Fibroblast of the aortic adventitia (primary cell): ENCODE measurements around the gene DEFB129. TPM values are rescaled to one million over a fixed set of nuclear protein-coding genes. Genes with fewer than 3 reads are reported as not detected.

Experiments used
- DNase-seq: peaks from one replicate; pipeline ENCODE4 v3.0.0-alpha.2; 2010; ENCODE audit warnings: low read depth
- H3K4me3 ChIP-seq: 2 replicates; pipeline ENCODE4 v1.5.1; 2011; ENCODE audit warnings: low read depth, mild to moderate bottlenecking, control low read depth, low read length, moderate library complexity
- total RNA-seq: library from RNA; depleted of rRNA; stranded (reverse); fragments of >200 nt; gene quantifications from 2 replicates; pipeline ENCODE4 v1.2.3, GENCODE V29; 2012; ENCODE audit warnings: low replicate concordance
- TF ChIP-seq, protein P1 (sequence below): IDR thresholded peaks from 2 replicates; pipeline ENCODE4 v1.5.1; 2011; ENCODE audit warnings: mild to moderate bottlenecking, low read length, control low read depth, inconsistent platforms; ENCODE audit not compliant: insufficient read depth

DEFB129 gene
- total RNA-seq, 1 donor, result not detected

DNA sequence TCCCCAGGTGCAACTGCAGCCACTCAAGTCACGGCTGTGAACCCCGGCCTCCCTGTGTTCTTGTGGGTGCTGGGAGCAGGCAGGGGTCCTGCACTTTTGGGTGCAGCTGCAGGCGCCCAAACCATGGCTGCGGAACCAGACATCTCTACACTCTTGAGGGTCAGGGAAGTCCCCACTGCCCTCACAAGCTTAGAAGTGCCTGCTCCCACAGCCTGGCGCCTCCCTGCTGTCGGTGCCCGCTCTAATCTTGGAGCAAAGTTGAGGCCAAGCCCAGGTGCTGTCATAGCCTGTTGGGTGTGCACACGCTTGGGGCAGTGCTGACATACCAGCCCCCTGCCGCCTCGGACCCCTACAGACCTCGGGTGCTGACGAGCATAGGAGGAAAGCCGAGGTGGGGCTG is 36.6 kb downstream of the DEFB129 start:
- TF ChIP-seq, protein P1, sequence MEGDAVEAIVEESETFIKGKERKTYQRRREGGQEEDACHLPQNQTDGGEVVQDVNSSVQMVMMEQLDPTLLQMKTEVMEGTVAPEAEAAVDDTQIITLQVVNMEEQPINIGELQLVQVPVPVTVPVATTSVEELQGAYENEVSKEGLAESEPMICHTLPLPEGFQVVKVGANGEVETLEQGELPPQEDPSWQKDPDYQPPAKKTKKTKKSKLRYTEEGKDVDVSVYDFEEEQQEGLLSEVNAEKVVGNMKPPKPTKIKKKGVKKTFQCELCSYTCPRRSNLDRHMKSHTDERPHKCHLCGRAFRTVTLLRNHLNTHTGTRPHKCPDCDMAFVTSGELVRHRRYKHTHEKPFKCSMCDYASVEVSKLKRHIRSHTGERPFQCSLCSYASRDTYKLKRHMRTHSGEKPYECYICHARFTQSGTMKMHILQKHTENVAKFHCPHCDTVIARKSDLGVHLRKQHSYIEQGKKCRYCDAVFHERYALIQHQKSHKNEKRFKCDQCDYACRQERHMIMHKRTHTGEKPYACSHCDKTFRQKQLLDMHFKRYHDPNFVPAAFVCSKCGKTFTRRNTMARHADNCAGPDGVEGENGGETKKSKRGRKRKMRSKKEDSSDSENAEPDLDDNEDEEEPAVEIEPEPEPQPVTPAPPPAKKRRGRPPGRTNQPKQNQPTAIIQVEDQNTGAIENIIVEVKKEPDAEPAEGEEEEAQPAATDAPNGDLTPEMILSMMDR, result no peak
- no peak overlapping the region for H3K4me3 ChIP-seq
- DNase-seq, result no peak

DNA sequence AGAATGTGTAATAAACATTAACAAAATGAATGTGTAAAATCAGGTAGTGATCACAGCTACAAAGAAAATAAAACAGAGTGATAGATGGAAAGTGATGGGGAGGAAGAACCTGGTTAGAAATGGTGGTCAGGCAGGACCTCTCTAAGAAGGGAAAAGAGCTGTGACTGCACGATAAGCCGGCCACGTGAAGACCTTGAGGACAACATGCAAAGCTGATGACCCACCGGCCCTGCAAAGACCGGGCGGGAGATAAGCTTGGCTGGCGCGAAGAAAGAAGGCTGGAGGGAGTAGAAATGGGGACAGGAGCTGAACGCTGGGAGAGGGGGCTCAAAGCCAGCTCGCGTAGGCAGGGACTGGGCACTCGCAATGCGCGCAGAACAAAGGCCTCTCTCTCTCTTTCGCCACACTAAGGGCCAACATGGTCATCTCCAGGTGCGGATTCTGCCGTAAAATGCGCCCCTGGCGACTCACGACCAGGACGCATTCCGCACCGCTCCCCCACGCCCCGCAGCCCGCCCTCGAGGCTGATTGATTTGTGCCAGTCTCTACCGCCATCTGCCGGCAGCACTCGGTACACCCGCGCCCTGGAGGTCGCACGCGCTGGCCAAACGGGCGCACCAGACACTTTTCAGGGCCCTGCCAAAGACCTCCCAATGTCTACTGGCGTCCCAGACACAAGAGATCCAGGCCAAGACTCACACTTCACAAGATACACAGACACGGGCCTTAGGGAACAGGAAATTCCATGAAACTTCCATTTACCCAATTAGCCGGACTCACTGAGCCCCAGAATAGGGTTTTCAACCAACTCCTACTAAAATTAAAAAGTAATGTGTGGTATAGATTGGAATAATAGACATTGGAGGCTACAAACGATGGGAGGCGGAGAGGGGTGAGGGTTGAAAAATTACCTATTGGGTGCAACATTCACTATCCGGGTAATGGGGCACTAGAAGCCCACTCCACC is 39.8 kb downstream of the DEFB129 start:
- peak overlapping the region; percentile 71 for H3K4me3 ChIP-seq
- TF ChIP-seq, protein P1, result peak; percentile 93
- peak; percentile 65 for DNase-seq

DNA sequence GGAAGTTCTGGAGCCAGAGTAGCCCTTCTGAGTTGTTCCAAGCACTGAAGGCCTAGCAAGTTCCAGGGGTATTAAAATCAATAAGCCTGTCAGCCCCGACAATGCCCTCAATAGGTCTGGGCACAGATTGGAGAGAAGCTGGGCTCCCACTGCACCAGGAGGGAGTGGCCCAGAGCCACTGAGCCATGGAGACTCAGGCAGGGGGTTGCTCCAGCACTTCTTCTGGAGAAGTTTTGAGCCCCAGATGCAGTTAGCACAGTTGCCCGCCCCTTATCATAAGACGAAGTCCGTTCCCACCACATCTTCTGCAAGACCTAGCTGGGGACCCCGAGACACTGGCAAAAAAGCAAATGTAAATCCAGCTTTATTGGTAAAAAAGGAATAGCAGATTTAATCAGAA is 43.5 kb downstream of the DEFB129 start:
- no peak for DNase-seq
- H3K4me3 ChIP-seq, result no peak overlapping the region

GRCh38 chr20:271069-271468 is 44.0 kb downstream of the DEFB129 start:
- no peak for DNase-seq
- no peak overlapping the region for H3K4me3 ChIP-seq
- TF ChIP-seq, protein P1, result no peak

More for the DNA sequence above, 43.5 kb downstream of the DEFB129 start:
- TF ChIP-seq, protein P1, result no peak

- no peak overlapping the region for H3K4me3 ChIP-seq
- TF ChIP-seq, protein P1, result no peak
- DNase-seq, result no peak
Measured at GRCh38 chr20:271528-271927, 44.5 kb downstream of the DEFB129 start.

DNA sequence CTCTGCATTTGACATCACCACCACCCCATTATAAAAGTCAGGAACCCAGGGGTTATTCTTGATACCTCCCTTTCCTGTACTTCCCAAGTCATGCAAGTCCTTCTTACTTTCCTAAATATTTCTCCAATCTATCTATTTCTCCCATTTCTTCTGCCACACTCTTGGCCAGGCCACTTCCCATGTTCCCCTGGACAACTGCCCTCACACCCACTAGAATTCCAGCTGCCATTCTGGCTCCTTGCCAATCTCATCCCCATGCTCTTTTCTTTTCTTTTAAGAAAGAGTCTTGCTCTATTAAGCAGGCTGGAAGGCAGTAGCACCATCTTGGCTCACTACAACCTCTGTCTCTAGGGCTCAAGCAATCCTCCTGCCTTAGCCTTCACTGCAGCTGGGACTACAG is 45.7 kb downstream of the DEFB129 start:
- DNase-seq, result no peak
- TF ChIP-seq, protein P1, result no peak

More for the DNA sequence above, 45.7 kb downstream of the DEFB129 start:
- H3K4me3 ChIP-seq, result no peak overlapping the region
